NCI-H1694 treated with DMSO at 0.1 percent for 48 hours (cell line): ENCODE measurements around the gene KANSL3.

ENCODE experiments used
- DNase-seq: peaks from one replicate; lab custom pipeline; 2025; lab: John Stamatoyannopoulos, UW

KANSL3 gene

DNA sequence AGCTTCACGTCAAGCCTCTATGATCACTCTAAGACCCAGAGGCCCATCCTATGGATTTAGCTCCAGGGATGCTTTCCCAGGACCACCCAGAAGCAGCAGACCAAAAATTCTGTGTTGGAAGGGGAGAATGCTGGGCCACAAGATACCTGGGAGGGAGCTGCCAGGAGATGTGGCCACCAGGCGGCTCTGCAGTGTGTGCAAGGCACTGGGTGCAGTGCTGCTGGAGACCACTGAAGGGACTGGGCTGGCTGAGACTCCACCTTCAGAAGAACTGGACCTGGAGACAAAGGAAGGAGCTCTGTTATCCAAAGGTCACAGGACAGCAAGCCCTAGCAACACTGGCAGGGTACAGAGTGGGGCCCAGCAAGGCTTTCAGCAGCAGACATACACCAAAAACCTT is 34.0 kb downstream of the KANSL3 start:
- no peak for DNase-seq

DNA sequence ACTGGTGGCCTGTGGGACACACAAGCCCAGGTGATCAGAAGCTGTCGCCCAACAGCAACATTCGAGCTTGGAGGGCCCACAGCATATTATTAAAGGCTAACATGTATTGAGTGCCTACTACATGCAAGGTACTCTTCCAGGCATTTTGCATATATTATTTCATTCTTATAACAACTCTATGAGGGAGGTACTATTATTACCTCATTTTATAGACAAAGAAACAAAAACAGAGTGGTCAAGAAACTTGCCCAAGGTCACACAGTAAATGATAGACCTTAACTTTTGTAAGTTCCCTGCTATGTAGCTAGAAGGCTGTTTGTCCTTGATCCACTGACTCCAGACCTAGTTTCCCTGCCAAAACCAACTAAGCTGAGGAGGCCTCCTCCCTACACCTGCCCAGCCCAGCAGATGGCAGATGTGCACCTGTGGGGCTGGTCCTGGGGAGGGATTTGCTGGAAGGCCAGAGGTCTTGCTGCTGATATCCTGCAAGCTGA is 35.7 kb downstream of the KANSL3 start:
- DNase-seq, result no peak

DNA sequence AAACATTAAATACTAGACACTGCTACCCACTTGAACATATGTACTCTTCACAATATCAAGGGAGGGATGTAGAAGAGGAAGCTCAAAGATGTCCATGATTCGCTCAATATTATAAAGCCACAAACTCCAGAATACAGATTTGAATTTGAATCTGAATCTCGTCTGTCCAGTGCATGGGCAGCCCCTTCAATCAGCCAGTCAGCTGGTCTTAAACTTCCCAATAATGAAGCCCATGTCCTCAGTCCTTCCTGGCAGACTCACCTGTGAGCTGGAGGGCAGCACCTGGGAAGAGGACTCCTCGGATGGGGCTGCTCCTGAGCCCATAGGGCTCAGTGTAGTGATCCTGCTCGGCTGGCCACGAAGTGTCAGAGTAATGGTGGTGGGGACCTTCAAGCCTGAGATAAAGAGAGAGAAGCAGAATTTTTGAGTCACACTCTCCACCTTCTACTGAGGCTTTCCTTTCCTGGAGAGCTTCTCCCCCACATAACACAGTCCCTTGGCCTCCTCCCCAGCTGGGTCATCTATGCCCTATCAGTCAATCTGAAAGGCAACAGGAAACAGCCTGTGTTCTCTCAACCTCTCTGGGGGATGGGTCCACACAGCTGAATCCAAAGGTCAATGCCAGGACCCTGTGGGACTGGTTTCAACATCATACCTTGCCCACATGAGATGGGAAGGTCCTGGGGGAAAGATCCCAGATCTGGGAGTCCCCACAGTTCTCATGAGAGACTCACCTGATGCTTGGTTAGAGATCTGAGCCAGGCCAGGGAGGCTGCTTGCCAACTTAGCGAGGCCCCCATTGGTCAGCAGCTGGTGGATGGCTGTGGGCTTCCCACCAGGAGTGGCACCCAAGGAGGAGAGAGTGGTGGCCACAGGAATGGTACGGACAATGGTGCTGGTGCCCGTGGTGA is 36.5 kb downstream of the KANSL3 start:
- DNase-seq, result no peak

DNA sequence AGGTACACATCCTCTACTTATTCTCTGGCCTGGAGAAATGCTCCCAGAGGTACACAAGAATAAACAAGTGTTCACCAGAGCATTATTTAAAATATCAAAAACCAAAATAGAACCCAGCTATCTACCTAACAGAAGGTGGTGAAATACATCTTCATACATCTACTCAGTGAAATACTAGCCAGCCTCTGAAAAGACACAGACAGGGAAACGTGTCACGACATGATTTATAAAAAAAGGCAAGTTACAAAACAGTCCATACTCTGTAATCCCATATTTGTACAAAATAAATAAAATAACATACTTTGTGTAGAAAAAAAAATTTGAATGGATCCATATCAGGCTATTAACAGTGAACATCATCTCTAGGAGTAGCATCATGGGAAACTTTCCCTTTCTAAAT is 38.2 kb downstream of the KANSL3 start:
- DNase-seq, result no peak

DNA sequence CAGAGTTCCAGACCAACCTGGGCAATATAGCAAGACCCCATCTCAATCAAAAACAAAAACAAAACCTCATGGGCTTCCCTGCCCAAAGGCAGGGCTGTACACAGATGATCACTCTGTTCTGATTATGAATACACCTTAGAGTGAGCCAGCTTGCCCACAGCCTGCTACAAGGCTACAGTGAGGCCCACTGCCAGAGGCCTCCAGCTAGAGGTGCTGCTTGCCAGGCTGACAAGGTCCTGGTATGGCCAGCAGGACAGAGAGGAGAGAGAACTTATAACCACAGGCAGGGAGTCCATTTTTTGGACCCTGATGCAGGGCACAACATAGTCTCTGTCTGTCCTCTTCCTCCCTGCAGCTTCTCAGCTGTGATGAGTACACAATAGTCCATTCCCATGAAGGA is 41.5 kb downstream of the KANSL3 start:
- no peak for DNase-seq

DNA sequence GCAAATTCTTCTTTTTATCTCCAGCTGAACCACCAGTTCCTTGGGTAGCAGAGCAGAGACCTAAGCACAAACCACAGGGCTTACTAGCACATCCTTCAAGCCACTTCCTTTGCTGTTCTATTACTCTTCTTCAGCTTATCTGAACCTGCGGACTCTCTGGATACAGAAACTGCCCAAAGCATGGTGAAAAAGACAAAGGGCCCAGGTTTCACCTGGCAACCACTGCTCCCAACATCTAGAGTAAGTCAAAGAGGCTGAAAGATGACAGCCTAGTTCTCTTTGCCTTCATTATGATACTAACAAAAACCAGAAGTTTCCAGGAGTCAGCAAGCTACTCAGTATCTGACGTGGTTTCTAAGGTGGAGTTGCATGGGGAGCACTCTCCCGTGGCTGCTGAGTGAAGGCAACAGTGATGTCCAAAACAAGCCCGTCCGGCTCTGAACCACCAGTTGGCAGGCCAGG is 43.4 kb downstream of the KANSL3 start:
- DNase-seq, result no peak

DNA sequence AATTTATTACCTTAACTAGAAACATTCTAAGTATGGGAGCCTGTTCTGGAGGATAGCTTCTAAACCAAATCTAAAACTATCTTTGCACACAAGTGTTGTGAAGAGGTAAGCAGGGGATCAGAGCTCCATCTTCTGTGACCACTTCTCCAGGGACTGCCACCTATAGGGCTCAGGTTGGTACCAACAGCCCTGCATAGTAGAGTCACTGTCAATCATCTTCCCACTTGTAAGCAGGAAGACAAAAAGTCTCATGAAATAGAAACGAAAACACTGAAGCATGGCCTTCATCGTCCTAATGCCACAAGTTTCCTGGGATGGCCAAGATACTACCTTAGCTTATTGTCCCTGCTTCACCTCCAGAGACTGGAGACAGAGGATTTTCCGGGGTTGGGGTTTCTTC is 43.8 kb downstream of the KANSL3 start:
- DNase-seq, result no peak

DNA sequence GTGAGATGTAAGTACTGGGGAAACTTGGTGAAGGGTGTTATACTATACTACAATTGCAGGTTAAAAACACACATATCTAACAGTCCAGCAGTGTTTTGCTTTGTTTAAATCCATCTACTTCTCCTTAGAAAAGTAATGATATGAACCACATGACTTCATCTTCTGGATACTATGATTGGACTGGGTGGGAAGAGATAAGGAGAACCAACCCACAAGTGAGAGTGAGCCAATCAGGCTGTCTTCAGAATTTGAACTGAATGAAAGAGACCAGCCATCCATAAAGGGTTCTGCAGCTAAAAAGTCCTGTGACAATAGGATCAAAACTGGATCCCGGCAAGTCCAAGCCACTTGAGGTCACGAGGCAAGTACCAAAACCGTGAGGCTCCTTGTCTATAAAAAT is 46.6 kb downstream of the KANSL3 start:
- DNase-seq, result no peak

DNA sequence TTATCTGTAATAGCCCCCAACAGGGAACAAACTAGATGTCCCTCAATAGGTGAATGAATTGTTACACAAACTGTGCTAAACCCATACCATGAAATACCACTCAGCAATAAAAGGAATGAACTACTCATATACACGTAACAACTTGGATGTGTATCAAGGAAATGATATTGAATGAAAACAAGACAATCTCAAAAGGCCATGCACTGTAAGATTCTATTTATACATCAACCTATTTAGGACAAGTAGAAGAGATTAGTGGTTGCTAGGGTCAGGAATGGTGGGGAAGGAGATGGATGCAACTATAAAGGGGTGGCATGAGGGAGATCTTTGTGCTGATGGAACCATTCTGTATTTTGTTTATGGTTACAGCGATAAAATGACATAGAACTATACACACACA is 47.1 kb downstream of the KANSL3 start:
- DNase-seq, result no peak

DNA sequence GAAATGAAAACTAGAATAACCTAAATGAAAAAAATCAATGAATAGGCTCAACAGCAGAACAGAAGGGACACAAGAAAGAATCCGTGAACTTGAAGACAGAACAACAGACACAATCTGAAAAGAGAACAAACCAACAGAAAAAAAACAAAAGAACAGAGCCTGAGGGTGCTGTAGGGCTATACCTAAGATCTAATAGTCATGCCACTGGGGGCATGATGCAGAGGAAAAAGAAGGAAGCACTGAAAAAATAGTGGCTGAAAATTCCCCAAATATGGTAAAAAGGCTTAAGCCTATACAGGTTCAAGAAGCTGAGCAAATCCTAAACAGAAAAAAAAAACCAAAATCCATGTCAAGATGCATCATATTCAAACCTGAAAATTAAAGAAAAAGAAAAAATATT is 50.3 kb downstream of the KANSL3 start:
- no peak for DNase-seq

DNA sequence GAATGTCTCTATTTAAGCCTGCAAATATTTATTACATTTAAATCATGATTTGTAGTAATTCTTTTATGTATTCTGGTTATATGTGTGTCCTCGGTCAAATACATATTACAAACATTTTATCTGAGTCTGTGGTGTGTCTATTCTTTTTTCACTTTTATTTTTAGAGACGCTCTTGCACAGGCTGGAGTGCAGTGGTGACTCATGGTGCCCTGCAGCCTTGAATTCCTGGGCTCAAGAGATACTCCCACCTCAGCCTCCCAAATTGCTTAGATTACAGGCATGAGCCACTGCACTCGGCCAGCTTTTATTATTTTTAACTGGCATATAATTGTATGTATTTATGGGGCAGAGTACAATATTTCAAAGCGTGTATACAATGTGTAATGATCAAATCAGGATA is 54.1 kb downstream of the KANSL3 start:
- DNase-seq, result no peak

DNA sequence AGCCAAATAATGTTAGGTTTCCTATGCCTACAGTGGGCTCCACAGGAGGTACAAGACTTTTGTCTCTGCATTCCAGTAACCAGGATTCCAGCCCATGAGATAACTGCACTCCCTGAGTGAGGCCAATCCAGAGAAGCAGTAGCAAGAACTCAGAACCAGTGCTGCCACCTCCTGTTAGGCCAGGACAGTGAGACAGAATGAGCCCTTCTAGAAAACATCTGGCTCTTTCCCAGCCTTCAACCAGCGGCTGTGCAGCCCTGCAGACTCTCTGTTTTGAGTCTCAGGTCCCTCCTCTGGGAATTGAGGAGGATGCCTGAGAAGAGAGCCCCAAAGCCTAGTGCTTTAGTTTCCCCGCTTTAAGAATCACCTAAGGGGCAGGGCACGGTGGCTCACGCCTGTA is 57.3 kb downstream of the KANSL3 start:
- DNase-seq, result no peak

DNA sequence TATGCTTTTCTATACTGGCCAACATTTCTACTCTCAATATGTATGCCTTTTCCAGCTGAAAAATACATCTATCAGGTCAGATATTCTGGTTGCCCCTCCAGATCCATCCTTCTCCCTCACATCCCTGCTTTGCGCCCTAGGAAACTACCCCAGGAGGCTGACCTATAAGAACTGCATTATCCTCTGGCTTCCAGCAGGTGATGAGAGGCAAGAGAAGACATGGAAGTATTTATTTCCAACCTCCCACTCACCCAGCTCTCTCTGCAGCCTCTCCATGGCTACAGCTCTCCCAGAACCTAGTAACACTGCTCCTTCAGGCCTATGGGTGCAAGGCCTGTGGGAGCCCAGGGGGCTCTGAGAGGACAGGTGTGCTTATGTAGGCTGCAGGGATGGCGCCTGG is 58.7 kb downstream of the KANSL3 start:
- DNase-seq, result no peak

DNA sequence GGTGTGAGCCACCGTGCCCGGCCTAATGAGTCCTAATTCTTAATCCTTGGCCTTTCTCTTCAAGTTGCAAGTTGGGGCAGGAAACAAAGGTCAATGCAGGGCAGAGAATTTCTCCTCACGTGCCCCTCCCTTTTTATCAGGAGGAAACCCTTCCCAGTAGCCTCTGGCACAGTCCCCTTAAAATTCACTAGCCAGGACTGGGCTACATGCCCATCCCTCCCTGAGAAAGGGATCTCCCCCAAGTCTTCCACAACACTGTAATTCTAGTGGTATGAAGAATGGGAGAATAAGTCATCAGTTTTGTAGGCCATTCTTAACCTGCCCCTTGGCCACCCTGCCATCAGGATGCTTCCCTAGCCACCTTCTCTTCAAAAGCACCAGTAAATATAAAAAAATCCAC is 59.4 kb downstream of the KANSL3 start:
- DNase-seq, result no peak

DNA sequence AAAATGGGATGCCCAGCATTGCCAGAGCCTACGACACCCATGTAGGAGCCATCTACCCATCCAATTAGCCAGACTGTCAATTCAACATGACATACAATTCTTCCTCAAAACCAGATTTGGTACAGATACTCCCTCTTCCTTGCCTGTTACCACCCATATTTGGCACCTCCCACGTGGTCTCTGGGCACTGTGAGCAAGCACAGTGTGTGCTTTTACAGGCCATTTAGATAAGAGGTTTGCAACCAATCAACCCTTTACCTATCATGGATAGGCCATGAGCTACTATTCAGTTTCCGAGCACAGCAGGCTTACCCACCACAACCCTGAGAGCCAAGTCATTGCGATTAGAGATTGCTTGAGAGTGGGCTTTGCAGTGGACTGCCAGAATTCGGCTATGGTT is 60.6 kb downstream of the KANSL3 start:
- DNase-seq, result no peak

DNA sequence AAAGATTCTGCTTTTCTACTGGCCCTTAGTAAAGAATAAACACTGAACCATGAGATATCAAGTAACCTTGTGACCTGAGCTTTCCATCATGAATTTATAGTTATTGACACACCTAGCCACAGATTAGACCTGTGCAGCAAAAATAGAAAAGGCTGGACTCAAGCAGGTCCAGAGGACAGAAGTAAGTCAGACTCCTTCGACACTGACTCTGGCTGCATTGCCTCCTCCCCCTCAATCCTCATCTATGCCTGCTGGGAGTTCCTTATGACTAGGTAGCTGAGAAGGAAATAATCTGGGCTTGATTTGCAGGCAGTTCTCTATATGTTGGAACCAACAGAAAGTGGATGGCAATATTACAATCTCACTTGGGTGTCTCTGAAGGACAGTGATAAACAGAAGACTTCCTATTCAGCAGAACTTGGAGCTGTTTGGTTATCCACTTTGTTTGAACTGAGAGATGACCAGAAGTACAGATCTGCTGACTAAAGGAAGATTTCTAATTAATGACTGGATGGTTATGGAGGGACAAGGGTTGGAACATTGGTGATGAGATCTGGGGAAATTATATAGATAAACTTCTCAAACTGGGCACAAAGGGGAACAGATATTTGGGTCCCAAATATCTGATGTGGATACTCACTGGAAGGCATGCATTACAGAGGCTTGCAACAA is 62.2 kb downstream of the KANSL3 start:
- no peak for DNase-seq

DNA sequence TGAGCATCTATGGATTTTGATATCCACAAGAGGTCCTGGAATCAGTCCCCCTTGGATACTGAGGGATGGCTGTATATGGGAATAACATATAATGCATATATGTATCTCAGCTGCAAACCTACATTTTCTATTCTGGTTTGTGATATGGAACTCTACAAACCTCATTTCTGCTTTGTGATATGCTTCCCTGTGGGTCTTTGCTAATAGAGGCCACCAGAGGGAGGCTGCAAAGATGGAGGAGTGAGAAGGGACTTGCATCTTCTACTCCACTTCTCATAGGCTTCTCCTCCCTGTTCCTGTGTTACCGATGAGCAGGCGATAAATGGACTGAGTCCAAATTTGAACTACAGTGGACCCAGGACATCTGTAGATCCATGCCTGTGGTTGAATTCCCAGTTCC is 63.7 kb downstream of the KANSL3 start:
- DNase-seq, result no peak

DNA sequence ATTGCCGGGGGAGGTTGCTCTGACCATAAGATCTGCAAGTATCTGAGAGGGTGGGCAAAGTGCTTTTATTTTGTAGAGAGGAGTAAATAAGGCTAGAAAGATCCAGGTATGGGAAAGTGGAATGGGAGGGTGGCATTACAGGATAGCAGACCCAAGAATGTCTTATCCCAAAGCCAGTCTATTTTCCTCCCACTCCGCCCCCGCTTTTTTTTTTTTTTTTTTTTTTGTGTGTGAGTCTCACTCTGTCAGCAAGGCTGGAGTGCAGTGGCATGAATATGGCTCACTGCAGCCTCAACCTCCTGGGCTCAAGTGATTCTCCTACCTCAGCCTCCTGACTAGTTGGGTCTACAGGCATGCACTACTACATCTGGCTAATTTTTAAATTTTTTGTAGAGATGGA is 70.0 kb downstream of the KANSL3 start:
- no peak for DNase-seq

DNA sequence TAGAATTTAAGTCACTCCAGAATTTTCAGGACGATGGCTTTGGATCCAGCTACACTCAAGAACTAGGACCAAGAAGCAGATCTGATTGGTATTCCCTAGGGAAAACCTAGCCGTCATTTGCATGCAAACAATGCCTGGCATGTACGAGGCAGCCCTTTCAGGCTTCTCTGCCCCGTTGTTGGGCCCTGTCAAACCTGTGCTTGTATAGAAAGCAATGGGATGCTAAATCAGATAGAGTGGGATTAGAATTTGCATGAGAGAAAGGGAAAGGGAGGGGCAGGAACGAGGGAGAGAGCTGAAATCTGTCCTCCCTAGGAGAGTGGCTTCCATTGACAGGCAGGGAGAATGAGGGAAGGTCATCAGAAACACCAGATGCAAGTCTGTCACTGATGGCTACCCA is 73.0 kb downstream of the KANSL3 start:
- DNase-seq, result no peak

DNA sequence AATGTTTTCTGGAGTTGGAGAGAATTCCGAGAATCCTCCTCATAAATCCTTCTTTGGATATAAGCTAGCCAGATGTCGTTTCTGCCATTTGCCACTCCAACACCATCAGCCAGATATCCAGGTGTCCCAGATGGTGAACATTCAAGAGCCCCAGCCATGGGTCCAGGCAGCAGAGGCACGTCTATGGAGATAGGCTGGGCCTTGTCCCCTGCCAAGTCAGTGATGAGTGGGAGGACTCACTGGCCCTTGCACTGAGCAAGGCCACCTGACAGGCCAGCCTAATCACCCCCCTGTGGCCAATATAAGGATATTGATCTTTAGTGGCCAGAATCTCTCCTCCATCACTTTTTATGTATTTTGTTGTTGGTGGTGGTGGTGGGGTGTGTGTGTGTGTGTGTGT is 73.5 kb downstream of the KANSL3 start:
- no peak for DNase-seq

DNA sequence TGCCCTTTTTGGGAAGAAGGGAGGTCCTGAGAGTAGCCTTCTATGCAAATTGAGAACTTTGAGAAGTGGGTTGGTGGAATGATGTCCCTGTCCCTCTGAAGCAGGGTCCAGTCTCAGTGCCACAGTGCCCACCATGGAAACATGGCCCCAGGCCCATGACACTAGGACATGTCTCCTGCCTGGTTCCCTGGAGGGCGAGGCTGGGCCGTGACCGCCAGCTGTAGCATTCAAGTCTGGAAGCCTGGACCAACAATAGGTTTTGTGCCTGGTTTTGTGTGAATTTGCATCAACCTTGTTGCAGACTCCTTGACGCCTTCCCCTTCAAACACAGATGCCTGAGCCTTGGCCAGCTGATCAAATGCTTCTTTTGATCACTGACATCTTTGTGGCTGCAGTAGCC is 74.1 kb downstream of the KANSL3 start:
- no peak for DNase-seq

DNA sequence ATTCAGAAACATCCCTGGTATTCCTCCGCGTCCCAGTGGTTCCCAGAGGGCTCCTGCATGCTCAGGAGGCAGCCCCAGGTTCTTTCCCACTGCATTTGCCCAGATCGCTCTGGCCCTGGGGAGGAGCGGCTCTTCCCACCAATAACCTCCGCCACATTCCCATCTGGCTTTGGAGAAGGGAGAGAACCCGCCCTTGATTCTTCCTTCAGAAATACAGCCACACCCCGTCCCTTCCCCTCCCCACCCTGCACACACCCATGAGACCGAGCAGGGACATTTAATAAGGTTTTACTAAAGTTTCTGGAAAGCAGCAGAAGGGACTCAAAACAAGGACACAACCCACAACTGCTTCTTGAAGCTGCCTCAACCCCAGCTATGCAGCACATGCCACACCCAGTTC is 79.6 kb downstream of the KANSL3 start:
- no peak for DNase-seq

DNA sequence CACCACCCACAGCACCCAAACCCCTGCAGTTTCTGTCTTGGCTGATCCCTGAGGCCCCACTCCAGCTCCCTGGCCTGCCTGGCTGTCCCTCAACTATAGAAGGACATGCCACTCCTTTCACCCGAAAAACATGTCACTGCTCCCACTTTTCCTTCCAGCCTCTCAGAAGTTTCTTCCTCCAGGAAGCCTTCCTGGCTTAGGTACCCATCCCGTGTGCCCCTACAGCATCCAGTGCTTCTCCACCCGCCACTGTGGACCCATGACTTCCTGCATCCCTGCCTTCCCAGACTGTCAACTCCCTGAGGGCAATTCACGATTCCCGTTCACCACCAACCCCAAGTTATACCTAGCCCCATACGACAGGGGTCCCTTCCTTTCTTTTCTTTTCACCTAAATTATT is 80.1 kb downstream of the KANSL3 start:
- DNase-seq, result no peak
